SH-SY5Y (cell line): ENCODE data around the gene DIAPH3.

Experiments used
- GATA2 ChIP-seq: IDR thresholded peaks from 2 replicates; pipeline ENCODE4 v1.6.1; 2011; ENCODE audit warnings: mild to moderate bottlenecking, low read depth, low read length
- GATA3 ChIP-seq: IDR thresholded peaks from 2 replicates; pipeline ENCODE4 v1.6.1; 2011; ENCODE audit warnings: low read depth, mild to moderate bottlenecking, low read length, moderate library complexity

Gene DIAPH3

DNA sequence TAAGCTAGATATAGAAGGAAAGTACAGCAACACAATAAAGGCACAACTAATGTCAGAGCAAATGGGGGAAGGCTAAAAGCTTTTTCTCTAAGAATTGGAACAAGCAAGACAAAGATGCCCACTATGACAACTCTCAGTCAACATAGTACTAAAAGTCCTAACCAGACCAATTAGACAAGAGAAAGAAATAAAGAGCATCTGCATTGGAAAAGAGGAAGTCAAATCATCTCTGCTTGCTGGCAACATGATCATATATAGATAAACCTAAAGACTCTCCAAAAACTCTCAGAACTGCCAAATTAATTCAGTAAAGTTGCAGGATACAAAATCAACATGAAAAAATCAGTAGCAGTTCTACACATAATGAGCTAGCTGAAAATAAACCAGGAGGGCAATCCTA, 542.0 kb downstream of the DIAPH3 start:
- no peak for TF ChIP-seq GATA2
- no peak for TF ChIP-seq GATA3
